Kidney tubule cell (primary cell): ENCODE results near the gene NF1.
A peak's percentile ranks its signal among the peaks of the same experiment; 100 is the strongest.
"Not testable (repeated sequence)": the region's sequence is repeated elsewhere in the genome, so short reads cannot be mapped to it uniquely, and the experiment has no call there.

ENCODE experiments used
- DNase-seq: peaks from one replicate; pipeline ENCODE4 v3.0.0-alpha.2; 2018; ENCODE audit warnings: low spot score

NF1 gene, protein sequence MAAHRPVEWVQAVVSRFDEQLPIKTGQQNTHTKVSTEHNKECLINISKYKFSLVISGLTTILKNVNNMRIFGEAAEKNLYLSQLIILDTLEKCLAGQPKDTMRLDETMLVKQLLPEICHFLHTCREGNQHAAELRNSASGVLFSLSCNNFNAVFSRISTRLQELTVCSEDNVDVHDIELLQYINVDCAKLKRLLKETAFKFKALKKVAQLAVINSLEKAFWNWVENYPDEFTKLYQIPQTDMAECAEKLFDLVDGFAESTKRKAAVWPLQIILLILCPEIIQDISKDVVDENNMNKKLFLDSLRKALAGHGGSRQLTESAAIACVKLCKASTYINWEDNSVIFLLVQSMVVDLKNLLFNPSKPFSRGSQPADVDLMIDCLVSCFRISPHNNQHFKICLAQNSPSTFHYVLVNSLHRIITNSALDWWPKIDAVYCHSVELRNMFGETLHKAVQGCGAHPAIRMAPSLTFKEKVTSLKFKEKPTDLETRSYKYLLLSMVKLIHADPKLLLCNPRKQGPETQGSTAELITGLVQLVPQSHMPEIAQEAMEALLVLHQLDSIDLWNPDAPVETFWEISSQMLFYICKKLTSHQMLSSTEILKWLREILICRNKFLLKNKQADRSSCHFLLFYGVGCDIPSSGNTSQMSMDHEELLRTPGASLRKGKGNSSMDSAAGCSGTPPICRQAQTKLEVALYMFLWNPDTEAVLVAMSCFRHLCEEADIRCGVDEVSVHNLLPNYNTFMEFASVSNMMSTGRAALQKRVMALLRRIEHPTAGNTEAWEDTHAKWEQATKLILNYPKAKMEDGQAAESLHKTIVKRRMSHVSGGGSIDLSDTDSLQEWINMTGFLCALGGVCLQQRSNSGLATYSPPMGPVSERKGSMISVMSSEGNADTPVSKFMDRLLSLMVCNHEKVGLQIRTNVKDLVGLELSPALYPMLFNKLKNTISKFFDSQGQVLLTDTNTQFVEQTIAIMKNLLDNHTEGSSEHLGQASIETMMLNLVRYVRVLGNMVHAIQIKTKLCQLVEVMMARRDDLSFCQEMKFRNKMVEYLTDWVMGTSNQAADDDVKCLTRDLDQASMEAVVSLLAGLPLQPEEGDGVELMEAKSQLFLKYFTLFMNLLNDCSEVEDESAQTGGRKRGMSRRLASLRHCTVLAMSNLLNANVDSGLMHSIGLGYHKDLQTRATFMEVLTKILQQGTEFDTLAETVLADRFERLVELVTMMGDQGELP (N-terminal part only)

GRCh38 chr17:31094600-31095235, at the start of gene NF1:
Gene NF1 (plus strand): TSS chr17:31094977. CDS start chr17:31095310, 333 bp downstream.
- DNase-seq: peak; percentile 97

- DNase-seq: not testable (repeated sequence)
Observed at GRCh38 chr17:31046856-31047425, 47.8 kb upstream of the NF1 start.

GRCh38 chr17:31048142-31048541, 46.6 kb upstream of the NF1 start:
- DNase-seq: no peak

- DNase-seq: no peak
Observed at GRCh38 chr17:31048780-31049179, 46.0 kb upstream of the NF1 start.

DNA sequence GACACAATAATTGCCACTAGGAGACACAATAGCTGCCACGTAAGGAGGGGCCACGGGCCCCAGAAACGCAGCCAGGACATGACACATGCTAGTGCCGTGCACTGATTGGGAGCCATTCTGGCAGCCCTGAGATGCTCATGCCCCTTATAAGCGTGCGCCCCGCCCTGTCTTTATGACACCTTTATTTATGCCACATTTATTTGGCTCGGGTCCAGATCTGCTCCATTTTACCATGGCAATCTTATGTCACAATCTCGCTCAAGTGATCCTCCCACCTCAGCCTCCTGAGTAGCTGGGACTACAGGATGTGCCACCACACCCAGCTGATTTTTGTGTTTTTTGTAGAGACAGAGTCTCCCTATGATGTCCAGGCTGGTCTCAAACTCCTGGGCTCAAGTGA, 43.8 kb upstream of the NF1 start:
- no peak for DNase-seq

- no peak for DNase-seq
Observed at GRCh38 chr17:31051506-31051905, 43.3 kb upstream of the NF1 start.

DNA sequence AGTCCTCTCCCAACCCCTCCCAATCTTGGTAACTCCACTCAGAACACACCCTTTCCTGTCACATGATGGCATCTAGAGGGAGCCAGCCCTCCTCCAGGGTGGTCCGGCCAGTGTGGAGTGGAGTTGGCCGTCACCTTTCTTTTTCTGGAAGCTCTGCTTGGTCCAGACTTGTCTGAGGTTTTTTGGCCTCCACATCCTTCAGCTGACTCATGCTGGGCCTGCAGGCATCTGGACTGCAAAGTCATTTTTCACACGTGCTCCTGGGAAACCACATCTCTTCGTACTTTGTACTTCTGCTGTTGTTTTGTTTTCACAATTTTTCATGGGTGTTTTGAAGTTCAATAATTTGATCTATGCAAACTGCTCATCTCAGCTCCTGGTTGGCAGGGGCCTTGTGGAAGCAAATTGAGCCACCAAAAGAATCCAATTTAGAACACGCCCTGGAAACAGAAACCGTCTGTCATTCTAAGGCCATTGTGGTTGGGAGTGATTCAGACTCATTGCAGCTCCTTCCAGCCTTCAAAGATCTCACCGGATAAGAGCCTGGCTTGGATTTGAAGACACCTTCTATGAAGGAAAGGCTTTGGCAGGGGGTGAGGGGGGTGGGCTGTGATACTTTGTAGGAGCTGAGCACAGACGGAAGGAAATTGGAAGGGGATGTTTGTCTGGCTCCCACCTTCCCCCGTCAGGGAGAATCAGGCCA, 42.4 kb upstream of the NF1 start:
- DNase-seq: peak; percentile 60

GRCh38 chr17:31053071-31053470, 41.7 kb upstream of the NF1 start:
- no peak for DNase-seq

GRCh38 chr17:31054761-31055160, 40.0 kb upstream of the NF1 start:
- DNase-seq: no peak

- DNase-seq: no peak
Observed at GRCh38 chr17:31058976-31059375, 35.8 kb upstream of the NF1 start.

DNA sequence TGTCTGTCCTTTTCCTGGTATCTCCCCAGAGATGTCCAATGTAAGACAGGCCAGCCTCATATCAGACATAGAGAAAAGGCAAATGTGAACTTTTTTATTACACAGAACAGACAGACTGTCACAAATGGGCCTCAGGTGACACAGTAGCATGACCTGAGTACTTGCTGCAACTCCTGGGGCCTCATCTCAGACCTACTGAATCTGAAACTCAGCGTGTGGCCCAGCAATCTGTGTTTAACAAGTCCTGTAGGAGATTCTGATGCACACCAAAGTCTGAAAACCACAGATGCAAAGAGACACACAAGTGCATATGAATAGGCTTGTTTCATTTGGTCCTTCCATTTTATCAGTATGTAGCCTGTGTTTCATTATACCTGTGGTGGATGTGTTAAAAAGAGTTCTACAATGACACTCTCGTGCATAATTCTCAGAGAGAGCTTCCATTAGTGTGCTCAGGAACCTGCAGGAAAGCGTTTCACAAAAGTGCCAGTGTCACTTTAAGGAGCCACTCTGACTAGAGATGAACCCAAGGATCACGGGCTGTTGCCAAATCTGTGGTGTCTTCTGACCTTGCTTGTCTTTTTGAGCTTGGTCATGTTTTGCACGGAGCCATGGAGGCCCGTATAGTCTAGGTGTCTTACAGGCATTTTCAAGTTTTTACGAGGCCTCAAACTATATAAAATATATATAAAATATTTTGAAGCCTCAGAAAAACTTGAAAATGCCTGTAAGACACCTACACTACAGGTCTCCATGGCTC, 33.8 kb upstream of the NF1 start:
- DNase-seq: no peak

DNA sequence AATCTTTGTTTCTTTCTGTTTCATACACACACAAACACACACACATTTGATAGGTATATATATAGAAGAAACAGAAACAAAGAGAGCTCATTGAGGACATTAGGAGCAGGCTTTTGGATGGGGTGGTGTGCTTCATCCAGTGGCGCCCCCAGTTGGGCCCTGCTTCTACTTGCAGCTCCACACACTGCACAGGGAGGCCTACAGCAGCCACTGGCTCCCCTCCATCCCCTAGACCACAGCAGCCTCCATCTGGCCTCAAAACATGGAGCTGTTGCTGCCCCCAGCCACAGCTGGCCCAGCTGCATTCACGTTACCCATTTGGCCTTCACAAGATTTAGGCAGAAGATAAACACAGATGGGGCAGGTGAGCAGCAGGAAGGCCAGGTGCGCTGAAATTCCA, 33.1 kb upstream of the NF1 start:
- DNase-seq: no peak

GRCh38 chr17:31062346-31062745, 32.4 kb upstream of the NF1 start:
- DNase-seq: no peak

DNA sequence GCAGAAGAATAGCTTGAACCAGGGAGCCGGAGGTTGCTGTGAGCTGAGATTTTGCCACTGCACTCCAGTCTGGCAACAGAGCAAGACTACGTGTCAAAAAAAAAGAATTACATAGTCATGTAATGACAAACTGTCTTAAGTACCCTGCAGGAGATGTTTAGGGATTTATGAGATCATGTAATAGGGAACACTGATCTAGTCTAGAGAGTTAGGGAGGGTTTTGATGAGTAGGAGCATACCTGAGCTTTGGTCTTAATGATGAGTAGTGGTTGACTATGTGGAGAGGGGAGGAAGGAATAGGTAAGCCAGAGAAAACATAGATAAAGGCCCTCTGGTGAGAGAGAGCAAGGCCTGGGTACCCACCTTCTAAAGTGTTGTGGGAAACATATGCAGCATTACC, 30.1 kb upstream of the NF1 start:
- DNase-seq: no peak

DNA sequence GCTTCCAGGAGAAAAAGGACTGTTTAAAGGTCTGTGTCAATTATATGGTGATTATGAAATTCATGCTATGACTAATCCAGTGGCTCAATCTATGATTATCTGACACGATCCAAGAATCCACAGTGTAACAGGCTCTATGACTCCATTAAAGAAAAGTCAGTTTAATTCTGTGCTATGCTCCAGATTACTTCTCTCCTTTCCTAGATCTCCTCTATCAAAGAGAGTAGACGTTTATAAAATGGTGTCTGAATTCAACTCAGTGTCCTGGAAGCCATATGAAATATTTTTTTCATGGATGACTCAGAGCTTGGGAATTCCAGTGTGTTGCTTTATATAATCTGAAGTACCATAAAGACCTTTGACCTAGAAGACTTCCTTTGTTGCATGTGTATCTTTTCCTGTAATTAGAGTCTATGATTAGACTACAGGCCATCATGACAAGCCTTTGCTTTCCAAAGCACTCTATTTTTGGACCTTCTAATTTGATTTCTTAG, 27.0 kb upstream of the NF1 start:
- DNase-seq: peak; percentile 71

- DNase-seq: peak; percentile 37
Observed at GRCh38 chr17:31068291-31068690, 26.5 kb upstream of the NF1 start.

GRCh38 chr17:31072186-31072585, 22.6 kb upstream of the NF1 start:
- DNase-seq: no peak

- DNase-seq: no peak
Observed at GRCh38 chr17:31073411-31073810, 21.4 kb upstream of the NF1 start.

GRCh38 chr17:31074772-31075555, 19.8 kb upstream of the NF1 start:
- DNase-seq: peak; percentile 40
